IPS-NIHi7 (cell line): ENCODE measurements around the gene CHRNA5.

Source experiments
- DNase-seq: peaks from one replicate; pipeline ENCODE4 v3.0.0; 2012; ENCODE audit warnings: mixed read lengths; ENCODE audit errors: extremely low spot score

The CHRNA5 gene

GRCh38 chr15:78620021-78620526, 54.8 kb downstream of the CHRNA5 start:
- peak; percentile 86 for DNase-seq

DNA sequence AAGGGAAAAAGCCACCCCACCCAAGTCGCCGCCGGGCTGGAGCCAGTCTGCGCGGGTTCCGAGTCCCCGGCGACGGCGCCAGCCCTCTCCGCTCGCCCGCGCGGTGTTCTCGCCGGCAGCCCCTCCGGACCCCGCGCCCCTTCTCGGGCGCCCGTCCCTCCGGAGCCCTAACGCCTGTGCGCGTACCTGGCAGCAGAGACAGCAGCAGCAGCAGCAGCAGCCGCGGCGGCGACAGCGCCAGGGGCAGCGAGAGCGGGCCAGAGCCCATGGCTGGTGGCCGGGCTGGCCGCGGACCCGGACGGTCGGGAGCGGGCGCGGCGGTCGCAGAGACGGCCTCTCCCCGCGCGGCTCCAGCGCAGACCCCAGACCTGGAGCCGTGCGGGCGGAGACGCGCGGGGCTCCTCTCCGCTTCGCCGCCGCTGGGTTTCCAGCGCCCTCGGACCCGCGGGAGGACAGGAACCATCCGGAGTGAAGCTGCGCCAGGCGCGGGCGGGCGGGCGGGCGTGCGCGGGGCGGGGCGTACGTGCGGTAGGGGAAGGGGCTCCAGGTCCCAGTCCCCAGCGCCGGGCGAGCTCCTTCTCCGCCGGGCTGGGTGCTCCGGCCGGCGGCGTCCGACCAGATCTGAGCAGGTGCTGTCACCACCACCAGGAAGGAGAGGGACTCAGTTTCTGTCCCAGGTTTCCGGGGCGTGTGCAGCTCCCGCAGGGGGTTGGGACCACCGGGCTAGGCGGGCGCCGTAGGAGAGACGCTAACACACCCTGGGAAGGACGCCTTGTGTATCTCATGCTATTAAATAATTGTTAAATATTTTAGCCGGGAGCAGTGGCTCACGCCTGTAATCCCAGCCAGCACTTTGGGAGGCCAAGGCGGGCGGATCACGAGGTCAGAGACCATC, 55.5 kb downstream of the CHRNA5 start, which contains the start of gene CHRNA3:
Gene CHRNA3, minus strand, starts transcription at position 470 of the 895 bp plus-strand sequence. Its CDS starts 202 bp downstream, at position 268.
- peak; percentile 67 for DNase-seq

GRCh38 chr15:78621810-78622402, 56.6 kb downstream of the CHRNA5 start:
- no peak for DNase-seq

DNA sequence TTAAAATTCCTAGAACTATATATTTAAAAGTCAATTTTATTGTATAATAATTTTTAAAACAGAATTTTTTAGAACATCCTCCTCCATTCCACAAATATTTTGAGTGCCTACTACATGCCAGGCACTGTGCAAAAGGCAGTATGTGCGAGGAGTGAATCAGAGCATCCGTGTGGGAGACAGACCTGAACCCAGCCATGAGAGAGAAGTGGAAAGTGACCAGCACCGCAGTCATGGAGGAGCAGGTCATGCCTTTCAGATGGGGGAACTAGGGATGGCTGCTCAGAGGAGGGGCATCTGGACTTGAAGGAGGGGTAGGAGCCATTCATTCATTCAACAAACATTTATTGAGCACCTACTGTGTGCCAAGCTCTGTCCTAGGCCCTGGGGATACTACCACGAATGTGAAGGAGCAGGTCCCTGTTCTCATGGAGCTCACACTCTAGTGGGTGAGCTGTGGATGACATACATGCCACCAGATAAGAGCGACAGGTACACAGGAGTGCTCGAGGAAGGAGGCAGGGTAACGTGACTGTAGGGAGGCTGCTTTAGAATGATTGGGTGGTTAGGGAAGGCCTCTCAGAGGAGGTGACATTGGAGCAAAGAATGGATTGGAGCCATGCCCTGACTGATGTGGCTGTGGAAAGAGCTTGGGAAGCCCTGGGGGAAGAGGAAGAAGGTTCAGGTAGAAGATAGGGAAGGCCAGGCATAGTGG, 58.6 kb downstream of the CHRNA5 start:
- DNase-seq: no peak

- no peak for DNase-seq
Observed at GRCh38 chr15:78624651-78625590, 59.6 kb downstream of the CHRNA5 start.

GRCh38 chr15:78625606-78626280, 60.4 kb downstream of the CHRNA5 start:
- DNase-seq: no peak

GRCh38 chr15:78626381-78626995, 61.2 kb downstream of the CHRNA5 start:
- DNase-seq: no peak

GRCh38 chr15:78627348-78627747, 62.0 kb downstream of the CHRNA5 start:
- DNase-seq: no peak

GRCh38 chr15:78628227-78628626, 62.9 kb downstream of the CHRNA5 start:
- no peak for DNase-seq

DNA sequence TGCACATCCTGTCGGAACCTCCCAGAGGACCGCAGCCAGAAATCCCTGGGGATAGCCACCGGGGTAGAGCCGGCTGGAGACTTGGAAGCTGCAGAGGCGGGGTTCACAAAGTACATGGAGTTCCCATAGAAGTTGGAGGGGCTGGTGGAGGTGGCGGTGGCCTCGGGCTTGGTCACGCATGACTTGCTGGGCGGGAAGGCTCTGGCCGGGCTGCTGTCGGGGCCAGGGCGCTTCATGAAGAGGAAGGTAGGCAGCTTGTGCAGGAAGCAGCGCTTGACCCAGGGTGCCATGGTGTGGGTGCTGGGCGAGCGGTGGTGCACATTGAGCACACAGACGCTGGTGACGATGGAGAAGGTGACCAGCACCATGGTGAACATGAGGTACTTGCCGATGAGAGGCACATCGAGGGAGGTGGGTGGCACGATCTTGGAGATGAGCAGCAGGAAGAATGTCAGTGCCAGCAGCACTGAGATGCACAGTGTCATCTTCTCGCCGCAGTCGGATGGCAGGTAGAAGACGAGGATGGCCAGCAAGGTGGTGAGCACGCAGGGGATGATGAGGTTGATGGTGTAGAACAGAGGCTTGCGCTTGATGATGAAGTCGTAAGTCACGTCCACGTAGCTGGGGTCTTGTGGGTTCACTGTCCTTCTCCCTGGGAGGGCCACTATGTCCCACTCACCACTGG, 63.9 kb downstream of the CHRNA5 start:
- DNase-seq: no peak

GRCh38 chr15:78629716-78630065, 64.4 kb downstream of the CHRNA5 start:
- DNase-seq: no peak

- no peak for DNase-seq
Observed at GRCh38 chr15:78630886-78631633, 65.7 kb downstream of the CHRNA5 start.

DNA sequence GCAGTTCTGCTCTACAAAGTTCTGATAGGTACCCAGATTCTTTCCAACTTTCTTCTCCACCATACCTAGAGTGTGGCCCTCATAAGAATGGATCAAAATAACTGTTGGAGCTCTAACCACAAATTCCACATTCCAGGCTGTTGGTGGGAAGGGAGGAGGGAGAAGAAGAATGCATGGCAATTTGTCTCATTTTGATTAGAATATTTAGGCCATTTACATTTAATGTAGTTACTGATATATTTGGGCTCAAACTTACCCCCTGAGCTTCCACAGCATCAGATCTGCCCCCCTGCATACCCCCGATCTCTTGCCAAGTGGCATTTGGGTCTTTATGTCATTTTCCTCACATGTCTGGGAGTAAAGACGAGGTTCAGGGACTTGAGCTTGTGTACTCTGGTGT, 68.0 kb downstream of the CHRNA5 start:
- no peak for DNase-seq

GRCh38 chr15:78634210-78635145, 69.2 kb downstream of the CHRNA5 start:
- DNase-seq: no peak

DNA sequence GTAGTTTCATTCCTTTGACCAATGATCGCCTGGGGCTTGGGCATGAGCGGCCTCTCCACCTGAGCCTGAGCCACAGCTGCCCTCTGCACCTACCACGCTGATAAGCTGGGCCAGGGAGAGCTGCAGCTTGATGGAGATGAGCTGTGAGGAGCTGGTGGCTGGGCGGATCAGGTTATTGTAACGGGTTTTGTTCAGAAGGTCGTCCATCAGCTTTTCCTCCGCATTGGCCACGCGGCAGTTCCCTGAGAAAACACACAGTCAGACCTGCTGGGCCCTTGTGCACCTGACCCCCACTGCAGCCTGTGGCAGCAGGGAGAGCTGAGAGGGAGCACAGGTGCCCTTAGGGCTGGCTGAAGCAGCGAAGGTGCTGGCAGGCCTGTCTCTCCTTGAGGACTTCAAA, 70.0 kb downstream of the CHRNA5 start:
- DNase-seq: no peak

DNA sequence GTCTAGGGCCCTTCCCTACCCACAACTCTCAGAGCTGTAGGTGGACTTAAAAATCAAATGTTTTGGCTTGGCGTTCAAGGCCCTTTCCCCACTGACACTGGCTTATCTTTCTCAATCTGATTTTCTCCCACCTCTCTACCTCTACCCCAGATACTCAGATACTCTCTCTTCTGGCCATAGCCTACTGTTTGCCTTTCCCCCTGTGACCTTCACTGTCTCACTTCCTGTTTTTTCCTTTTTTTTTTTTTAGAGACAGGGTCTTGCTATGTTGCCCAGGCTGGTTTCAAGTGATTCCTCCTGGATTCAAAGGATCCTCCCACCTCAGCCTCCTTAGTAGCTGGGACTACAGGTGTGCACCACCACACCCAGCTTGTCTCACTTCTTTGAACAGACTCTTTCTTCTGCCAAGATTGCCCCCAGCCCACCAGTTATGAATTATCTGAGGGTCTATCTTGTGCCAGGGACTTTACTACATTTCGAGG, 71.1 kb downstream of the CHRNA5 start:
- no peak for DNase-seq

DNA sequence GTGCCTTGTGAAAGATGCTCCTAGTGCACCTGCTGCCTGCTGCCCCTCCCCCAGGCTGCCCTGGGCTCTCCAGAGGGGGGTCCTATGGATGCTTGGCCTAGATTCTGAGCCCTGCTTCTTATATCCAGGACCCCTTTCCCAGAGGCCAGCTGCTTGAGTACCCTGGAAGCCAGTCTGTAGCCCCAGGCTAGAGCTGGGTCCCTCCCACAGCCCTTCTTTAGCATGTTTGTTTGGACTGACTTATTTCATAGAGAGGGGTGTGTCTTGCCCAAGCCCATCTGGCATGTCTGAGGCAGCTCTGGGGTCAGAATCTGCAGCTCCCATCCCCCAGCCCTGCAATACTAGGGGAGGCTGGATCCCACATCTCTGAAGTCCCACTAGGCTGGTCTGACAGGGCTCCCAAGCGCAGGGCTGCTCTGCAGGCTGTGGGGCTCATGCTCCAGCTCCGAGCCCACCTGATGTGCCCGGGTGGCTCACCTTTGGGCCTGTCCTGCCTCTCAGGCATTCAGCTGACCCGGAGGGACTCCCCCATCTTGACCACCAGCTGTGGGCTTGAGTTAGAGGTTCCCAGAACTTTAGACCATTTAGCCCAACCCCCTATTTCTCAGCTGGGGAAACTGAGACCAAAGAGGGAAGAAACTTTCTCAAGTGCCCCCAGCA, 72.6 kb downstream of the CHRNA5 start:
- DNase-seq: no peak
